K562 (cell line): Measurements from ENCODE around the gene GPER1. TPM values are rescaled to one million over a fixed set of nuclear protein-coding genes. Genes with fewer than 3 reads are reported as not detected.

Experiments
- CBX3 ChIP-seq, 2 experiments: IDR thresholded peaks; 1 replicate in 1 of 2; 2 replicates in 1 of 2; pipeline ENCODE4 v1.6.1; 2012; ENCODE audit warnings: inconsistent platforms in 2 of 2, low read length in 2 of 2, borderline replicate concordance in 1 of 2, control low read depth in 1 of 2
- KDM5B ChIP-seq: fragments of 200-600 bp; sonication (generic); IDR thresholded peaks from 2 replicates; pipeline ENCODE4 v1.6.1; 2012; ENCODE audit warnings: low read depth, mild to moderate bottlenecking, moderate library complexity, low read length, control low read depth, inconsistent platforms; ENCODE audit not compliant: insufficient replicate concordance
- MYBL2 ChIP-seq, 2 experiments: fragments of 450-650 bp in 1 of 2; sonication (generic) in 1 of 2; formaldehyde crosslinking in 1 of 2; IDR thresholded peaks; 2 replicates each; pipeline versions ENCODE4 v1.6.1 to v1.8.1; 2017 to 2022; ENCODE audit warnings: borderline replicate concordance in 1 of 2, inconsistent platforms in 1 of 2, low read depth in 1 of 2, mild to moderate bottlenecking in 1 of 2, missing genetic modification reagents in 1 of 2, moderate library complexity in 1 of 2
- NR4A1 ChIP-seq, 2 experiments: fragments of 250-450 bp in 1 of 2; fragments of 450-650 bp in 1 of 2; sonication (Bioruptor Pico) in 1 of 2; IDR thresholded peaks; 2 replicates each; pipeline versions ENCODE4 v1.4.0 to v1.6.1; 2016 to 2020; ENCODE audit warnings: mild to moderate bottlenecking in 2 of 2, missing compliant biosample characterization in 1 of 2, missing genetic modification characterization in 1 of 2, moderate library complexity in 1 of 2
- THRB ChIP-seq: fragments of 450-650 bp; formaldehyde crosslinking; conservative IDR thresholded peaks from 2 replicates; pipeline ENCODE4 v1.4.0; 2022; ENCODE audit warnings: mild to moderate bottlenecking, missing genetic modification characterization
- ZEB2 ChIP-seq: fragments of 450-650 bp; IDR thresholded peaks from 2 replicates; pipeline ENCODE4 v1.6.1; 2016
- polyA plus RNA-seq, 8 experiments: library from polyadenylated mRNA; depleted of rRNA in 4 of 8; stranded (reverse) in 5 of 8; unstranded in 3 of 8; fragments of >200 nt; fragmentation: Nextera tagmentation in 2 of 8; fragmentation: Illumina TruSeq in 1 of 8; extraction: Ambion mirVana in 2 of 8; extraction: Trizol in 1 of 8; gene quantifications; 2 replicates each; pipeline versions ENCODE4 v1.2.1 to v1.2.3, GENCODE V29; 2011 to 2014; ENCODE audit warnings: inconsistent platforms in 1 of 8, missing spikeins in 1 of 8
- total RNA-seq, 7 experiments: library from RNA; depleted of rRNA in 6 of 7; stranded (reverse); fragments of >200 nt in 6 of 7; fragmentation: Illumina TruSeq in 2 of 7; extraction: Trizol in 2 of 7; gene quantifications; 2 replicates each; pipeline versions ENCODE4 v1.2.1 to v1.2.3, GENCODE V29; 2011 to 2021; ENCODE audit warnings: low replicate concordance in 1 of 7
- TF ChIP-seq, protein P1 (sequence below): fragments of 450-650 bp; IDR thresholded peaks from 2 replicates; pipeline ENCODE4 v1.6.1; 2017; ENCODE audit warnings: antibody characterized with exemption, mild to moderate bottlenecking

The GPER1 gene
- total and polyA plus RNA-seq, 9 of the 15 experiments (the other 6 are each of a cell fraction or from before 2014, with no cell fraction given) = 0.04 to 0.09 (median 0.08) TPM; not detected in 6

DNA sequence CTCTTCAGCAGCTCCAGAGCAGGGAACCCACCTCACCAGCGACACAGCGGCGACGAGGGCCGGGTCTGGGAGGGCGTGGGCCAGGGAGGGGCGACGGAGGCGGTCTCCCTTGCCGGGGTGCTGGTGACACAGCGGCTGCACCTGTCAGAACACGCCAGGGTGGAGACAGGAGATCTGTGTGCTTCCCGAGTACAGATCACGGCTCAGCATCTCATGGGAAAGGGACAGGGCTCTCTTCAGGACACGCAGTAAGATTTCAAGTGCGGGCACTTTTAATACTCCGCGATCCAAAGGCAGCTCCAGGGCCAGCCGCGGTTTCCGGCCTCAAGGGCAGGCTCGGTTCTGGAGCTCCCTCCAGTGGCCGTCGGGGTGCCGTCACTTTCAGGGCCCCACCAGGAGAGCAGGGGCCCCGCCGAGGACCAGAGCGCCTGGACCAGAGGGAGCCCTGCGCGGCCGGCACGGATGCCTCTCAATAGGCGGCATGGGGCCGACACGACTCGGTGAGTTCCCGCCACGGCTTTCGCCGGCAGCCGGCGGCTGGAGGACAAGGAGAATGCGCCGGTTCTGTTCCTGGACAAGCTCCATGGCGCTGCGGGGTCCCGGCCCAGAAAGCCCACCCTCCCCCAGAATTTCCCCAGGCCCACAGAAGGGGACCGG, 22.2 kb upstream of the GPER1 start (continued):
- no peak for TF ChIP-seq THRB (CRISPR knock-in tag)
- TF ChIP-seq CBX3 (IDR thresholded peaks at IDR 0.05; ENCODE audit: borderline replicate concordance in 1 of 2, low read length in 2 of 2) = no peak
- no peak for TF ChIP-seq ZEB2
- TF ChIP-seq KDM5B = no peak
- TF ChIP-seq MYBL2 (IDR thresholded peaks at IDR 0.05; ENCODE audit: low read depth) = no peak
- TF ChIP-seq MYBL2 (CRISPR knock-in tag; IDR thresholded peaks at IDR 0.05; ENCODE audit: borderline replicate concordance) = no peak
- TF ChIP-seq NR4A1 (CRISPR knock-in tag; IDR thresholded peaks at IDR 0.05) = no peak
- TF ChIP-seq NR4A1 (tag; IDR thresholded peaks at IDR 0.05) = no peak
- TF ChIP-seq, protein P1, sequence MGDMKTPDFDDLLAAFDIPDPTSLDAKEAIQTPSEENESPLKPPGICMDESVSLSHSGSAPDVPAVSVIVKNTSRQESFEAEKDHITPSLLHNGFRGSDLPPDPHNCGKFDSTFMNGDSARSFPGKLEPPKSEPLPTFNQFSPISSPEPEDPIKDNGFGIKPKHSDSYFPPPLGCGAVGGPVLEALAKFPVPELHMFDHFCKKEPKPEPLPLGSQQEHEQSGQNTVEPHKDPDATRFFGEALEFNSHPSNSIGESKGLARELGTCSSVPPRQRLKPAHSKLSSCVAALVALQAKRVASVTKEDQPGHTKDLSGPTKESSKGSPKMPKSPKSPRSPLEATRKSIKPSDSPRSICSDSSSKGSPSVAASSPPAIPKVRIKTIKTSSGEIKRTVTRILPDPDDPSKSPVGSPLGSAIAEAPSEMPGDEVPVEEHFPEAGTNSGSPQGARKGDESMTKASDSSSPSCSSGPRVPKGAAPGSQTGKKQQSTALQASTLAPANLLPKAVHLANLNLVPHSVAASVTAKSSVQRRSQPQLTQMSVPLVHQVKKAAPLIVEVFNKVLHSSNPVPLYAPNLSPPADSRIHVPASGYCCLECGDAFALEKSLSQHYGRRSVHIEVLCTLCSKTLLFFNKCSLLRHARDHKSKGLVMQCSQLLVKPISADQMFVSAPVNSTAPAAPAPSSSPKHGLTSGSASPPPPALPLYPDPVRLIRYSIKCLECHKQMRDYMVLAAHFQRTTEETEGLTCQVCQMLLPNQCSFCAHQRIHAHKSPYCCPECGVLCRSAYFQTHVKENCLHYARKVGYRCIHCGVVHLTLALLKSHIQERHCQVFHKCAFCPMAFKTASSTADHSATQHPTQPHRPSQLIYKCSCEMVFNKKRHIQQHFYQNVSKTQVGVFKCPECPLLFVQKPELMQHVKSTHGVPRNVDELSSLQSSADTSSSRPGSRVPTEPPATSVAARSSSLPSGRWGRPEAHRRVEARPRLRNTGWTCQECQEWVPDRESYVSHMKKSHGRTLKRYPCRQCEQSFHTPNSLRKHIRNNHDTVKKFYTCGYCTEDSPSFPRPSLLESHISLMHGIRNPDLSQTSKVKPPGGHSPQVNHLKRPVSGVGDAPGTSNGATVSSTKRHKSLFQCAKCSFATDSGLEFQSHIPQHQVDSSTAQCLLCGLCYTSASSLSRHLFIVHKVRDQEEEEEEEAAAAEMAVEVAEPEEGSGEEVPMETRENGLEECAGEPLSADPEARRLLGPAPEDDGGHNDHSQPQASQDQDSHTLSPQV = no peak
